GM19099 (cell line): ENCODE data around the gene SIAH2.

Experiments
- POLR2A ChIP-seq: IDR thresholded peaks from 3 replicates; pipeline ENCODE4 v1.6.1; 2011; ENCODE audit warnings: low read depth; ENCODE audit not compliant: insufficient read length; ENCODE audit errors: extremely low read depth

Gene SIAH2

DNA sequence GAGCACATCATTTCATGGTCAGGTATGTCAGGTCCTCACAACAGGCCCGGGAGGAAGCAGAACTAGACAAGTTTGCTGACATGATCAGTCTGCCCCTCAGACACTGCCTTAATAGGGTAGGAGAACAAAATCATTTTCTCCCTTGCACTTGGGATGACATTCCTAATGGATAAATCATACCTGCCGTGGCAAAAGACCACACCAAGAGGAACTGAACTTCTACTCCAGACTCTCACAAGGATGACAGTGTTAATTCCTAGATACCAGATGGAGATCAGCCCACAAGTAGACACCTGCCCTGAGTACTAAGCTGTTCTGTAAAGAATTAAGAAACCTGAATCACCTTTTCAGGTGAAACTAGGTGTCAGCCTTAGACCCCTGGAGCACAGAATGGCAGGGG, 19.5 kb downstream of the SIAH2 start:
- no peak for TF ChIP-seq POLR2A

GRCh38 chr3:150742679-150743078, 20.3 kb downstream of the SIAH2 start:
- TF ChIP-seq POLR2A: no peak

- TF ChIP-seq POLR2A: no peak
These were observed 20.8 kb downstream of the SIAH2 start for GRCh38 chr3:150742141-150742523.

- no peak for TF ChIP-seq POLR2A
These were observed 21.4 kb downstream of the SIAH2 start for GRCh38 chr3:150741497-150742140.

GRCh38 chr3:150740733-150741496, 22.1 kb downstream of the SIAH2 start:
- no peak for TF ChIP-seq POLR2A

DNA sequence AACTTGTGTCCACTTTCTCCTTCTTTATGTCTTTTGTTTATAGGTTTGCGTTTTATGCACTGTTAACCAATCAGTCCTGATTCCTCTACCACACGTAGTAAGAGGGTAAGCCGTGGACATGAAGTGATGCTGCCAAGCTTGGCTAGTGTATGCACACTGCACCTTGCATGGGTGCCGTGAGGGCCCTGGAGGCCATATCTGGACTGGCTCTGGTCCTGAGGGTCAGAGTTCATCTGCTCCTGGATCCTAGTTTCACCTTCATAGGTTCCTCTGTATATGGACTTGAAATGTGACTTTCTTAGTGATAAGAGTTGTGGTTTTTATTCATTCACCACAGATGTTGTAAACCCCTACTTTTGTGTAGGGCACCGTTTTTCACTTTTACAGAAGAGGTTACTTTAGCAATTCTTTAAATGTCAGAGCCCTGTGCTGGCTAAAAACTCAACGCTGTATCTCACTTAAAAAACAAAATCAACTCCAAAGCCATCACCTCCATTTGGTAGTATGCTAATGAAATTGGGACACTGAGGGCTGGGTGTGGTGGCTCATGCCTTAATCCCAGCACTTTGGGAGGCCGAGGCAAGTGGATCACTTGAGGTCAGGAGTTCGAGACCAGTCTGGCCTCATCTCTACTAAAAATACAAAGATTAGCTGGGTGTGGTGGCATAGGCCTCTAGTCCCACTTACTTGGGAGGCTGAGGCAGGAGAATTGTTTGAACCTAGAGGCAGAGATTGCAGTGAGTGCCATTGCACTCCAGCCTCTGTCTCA, 22.9 kb downstream of the SIAH2 start:
- no peak for TF ChIP-seq POLR2A

DNA sequence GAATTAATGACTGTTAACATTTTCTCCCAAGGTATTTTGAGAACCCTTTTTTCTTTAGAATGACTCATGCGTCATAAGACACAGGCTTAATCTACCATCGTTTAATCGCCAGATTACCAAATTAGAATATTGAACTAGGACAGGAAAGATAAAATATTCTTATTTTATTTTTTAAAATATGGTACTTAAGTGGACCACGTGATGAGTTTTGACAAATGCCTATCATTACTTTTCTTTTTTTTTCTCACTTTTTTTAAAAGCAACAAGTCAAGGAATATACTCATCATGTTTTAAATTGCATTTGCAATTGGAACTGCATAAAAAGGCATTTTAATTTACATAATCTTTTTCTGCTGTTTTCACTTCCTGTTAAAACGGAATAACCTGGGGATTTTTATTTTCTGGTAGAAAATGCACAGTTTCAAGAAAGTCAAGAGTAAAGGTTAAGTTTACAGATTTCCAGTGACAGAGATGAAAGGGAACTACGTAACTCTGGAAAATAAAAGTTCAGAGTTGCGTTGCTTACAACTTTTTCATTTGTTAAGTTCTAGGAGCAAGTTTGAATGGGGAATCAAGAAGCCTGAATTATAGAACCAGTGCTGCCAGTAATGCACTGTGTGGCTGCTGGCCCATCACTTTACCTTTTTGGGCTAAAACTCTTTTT, 23.6 kb downstream of the SIAH2 start:
- no peak for TF ChIP-seq POLR2A

DNA sequence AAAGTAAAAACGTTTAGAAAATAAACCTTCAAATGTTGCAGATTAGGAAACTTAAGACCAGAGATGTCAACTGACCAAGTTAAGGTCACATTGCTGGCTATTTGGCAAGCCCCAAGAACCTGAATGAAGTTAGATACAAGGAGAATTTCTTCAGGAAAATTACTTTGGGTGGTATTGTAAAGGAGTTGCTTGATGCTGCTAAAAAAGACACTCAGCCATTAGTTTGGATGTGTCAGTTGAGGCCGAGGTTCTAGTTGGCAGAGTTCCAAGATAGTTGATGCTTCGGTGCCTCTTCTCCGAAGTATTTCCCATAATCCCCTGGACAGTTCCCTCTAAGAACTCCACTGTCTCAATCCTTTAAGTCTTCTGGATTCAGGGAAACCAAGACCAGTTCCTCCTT, 24.3 kb downstream of the SIAH2 start:
- no peak for TF ChIP-seq POLR2A

DNA sequence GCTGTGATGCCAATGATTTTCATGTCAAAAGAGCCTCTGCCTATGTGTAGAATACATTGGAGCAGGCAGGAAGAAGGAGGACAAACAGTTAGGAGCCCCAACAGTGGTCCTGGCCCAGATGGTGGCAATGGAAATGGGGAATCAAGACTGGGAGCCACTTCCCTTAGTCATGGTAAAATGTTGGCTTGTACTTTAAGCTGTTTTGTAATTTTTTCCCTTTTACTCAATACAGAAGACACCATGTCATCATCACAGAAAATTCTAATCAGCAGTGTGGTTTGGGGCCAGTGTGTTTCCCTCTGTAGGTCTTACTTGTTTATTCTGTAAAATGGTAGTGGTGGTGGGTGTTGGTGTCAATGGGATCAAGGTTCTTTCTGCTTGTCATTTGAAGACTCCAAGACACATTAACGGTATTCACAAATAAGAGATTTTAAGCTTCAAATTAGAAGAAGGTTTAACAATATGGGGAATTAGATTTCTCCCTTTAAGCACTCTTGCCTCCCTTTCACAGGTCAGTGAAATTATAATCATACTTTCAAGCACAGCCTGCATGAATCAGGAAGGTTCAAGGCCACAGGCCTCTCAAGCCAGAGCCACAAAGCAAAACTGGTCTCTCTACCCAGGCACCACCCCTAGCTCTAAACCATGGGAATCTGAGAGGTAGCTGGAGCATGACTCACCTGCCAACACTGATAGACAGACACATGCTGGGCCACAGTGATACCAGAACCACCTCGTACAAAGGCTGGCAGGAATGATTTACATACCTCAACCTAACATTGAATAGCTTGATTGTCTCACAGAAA, 24.9 kb downstream of the SIAH2 start:
- TF ChIP-seq POLR2A: no peak

GRCh38 chr3:150736903-150737832, 25.8 kb downstream of the SIAH2 start:
- TF ChIP-seq POLR2A: no peak

DNA sequence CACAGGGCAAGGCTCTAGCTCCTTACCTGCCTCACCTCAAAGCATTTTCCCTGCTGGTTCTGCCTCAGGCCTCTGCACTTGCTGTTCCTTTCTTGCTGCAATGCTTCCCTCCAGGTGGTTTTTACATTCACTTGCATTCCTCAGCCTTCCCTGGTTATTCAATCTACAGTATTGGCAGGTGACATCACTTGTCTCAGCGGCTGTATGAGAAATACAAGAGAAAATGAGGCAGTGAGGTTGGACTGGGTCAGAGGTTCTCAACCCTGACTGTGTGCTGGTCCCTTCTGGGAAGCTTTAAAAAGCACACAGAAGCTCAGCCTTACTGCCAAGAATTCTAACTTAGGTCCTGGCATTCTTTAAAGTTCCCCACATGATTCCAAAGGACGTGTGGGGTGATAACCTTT, 26.7 kb downstream of the SIAH2 start:
- TF ChIP-seq POLR2A: no peak

GRCh38 chr3:150734795-150735119, 28.2 kb downstream of the SIAH2 start:
- no peak for TF ChIP-seq POLR2A

- no peak for TF ChIP-seq POLR2A
These were observed 28.8 kb downstream of the SIAH2 start for GRCh38 chr3:150733936-150734794.
